Choroid plexus epithelial cell (primary cell): ENCODE data around the gene ERVW-1.

Experiments
- DNase-seq: peaks from one replicate; pipeline ENCODE4 v3.0.0-alpha.2; 2010; ENCODE audit warnings: low read depth
- H3K4me3 ChIP-seq: 2 replicates; pipeline ENCODE4 v1.5.1; 2011; ENCODE audit warnings: low read depth, mild to moderate bottlenecking, control low read depth, low read length, moderate library complexity
- CTCF ChIP-seq: conservative IDR thresholded peaks from 2 replicates; pipeline ENCODE4 v1.5.1; 2011; ENCODE audit warnings: low read depth, mild to moderate bottlenecking, control low read depth, inconsistent platforms, low read length, moderate library complexity

The ERVW-1 gene

GRCh38 chr7:92421676-92422435 is 55.9 kb downstream of the ERVW-1 start:
- TF ChIP-seq CTCF: no peak
- peak; percentile 20 for DNase-seq
- no peak overlapping the region for H3K4me3 ChIP-seq
